ENCODE results near the gene DYRK1B. TPM values are rescaled to one million over a fixed set of nuclear protein-coding genes. Genes with fewer than 3 reads are reported as not detected.

DYRK1B gene
- total and polyA plus RNA-seq, 8 donors, result 6.2 to 20.6 (median 8.3) TPM

DNA sequence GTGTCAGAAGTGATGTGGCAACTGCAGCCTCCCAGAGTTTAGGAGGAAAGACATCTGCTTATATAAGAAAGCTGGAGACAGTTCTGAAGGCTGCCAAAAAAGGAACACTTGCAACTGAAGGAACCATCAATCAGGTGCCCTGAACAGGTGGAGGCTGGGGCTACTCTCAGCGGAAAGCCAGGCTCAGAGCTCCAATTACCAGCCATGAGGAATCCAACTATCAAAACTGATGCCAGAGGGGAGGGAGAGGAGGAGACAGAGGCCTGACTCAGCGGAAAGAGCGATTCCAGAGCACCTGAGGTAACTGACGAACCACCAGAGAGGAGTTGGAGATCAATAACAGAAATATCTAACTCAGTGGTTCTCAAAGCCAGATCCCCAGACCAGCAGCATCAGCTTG lies 31.0 kb downstream of the DYRK1B start:
- ATAC-seq (no peak), FAIRE-seq (no peak), DNase-seq (no peak)
- Histone ChIP-seq H3K27me3 (peaks cover 0 to 5% (median 0%) of the 10 kb centered on the region in 4 donors), H3K27ac (no peak overlapping the region), H3K9me3 (no peaks in the 10 kb centered on the region), H3K4me3 (no peak overlapping the region), H3K36me3 (no peaks in the 10 kb centered on the region), H3K4me1 (no peaks in the 10 kb centered on the region)
- TF ChIP-seq CTCF (IDR thresholded peaks at IDR 0.05), result no peak
- intact Hi-C loops (cut with DNase I), result no loop called here
- 30 to 37% methylated on average over 4 of the region's 4 CpGs for WGBS, 2 donors

DNA sequence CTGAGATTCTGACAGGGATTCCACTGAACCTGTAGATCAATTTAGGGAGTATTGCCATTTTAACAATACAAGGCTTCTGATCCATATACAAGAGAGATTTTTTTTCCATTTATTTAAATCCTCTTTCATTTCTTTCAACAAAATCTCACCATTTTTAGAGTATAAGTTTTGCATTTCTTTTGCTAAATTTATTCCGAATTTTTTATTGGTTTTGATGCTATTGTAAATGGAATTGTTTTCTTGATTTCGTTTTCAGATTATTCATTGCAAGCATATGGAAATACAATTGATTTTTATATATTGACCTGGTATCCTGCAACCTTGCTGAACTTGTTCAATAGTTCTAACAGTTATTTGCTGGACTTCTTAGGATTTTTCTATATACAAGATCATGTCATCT lies 36.9 kb downstream of the DYRK1B start:
- no peak for FAIRE-seq
- ATAC-seq, result no peak
- 31 to 36% methylated on average over 2 of the region's 2 CpGs for WGBS, 2 donors
- no peak for DNase-seq
- Histone ChIP-seq H3K27me3 (no peaks in the 10 kb centered on the region), H3K36me3 (no peaks in the 10 kb centered on the region), H3K4me3 (no peak overlapping the region), H3K9me3 (no peaks in the 10 kb centered on the region), H3K27ac (no peak overlapping the region), H3K4me1 (no peaks in the 10 kb centered on the region)
- TF ChIP-seq CTCF (IDR thresholded peaks at IDR 0.05), result no peak
- intact Hi-C loops (cut with DNase I), result no loop called here

- TF ChIP-seq CTCF (IDR thresholded peaks at IDR 0.05), result no peak
- no peaks in the 10 kb centered on the region for H3K27me3 ChIP-seq
- no peak for FAIRE-seq
These were observed 37.9 kb downstream of the DYRK1B start for GRCh38 chr19:39796000-39796498.

GRCh38 chr19:39795001-39795400 lies 39.0 kb downstream of the DYRK1B start:
- WGBS, 2 donors, result 50 to 58% methylated on average over 5 of the region's 5 CpGs
- intact Hi-C loops (cut with DNase I), result no loop called here
- no peak for FAIRE-seq

More at GRCh38 chr19:39796000-39796498, 37.9 kb downstream of the DYRK1B start:
- DNase-seq, result no peak
- Histone ChIP-seq H3K4me1 (no peaks in the 10 kb centered on the region), H3K4me3 (no peak overlapping the region), H3K36me3 (no peaks in the 10 kb centered on the region), H3K9me3 (no peaks in the 10 kb centered on the region), H3K27ac (no peak overlapping the region)
- intact Hi-C loops (cut with DNase I), result no loop called here
- WGBS, 2 donors, result 11 to 12% methylated on average over 2 of the region's 2 CpGs
- no peak for ATAC-seq

More at GRCh38 chr19:39795001-39795400, 39.0 kb downstream of the DYRK1B start:
- H3K27ac ChIP-seq, result no peak overlapping the region
- DNase-seq, result no peak
- no peaks in the 10 kb centered on the region for H3K4me1 ChIP-seq
- no peaks in the 10 kb centered on the region for H3K27me3 ChIP-seq
- no peaks in the 10 kb centered on the region for H3K9me3 ChIP-seq
- H3K4me3 ChIP-seq, result no peak overlapping the region
- H3K36me3 ChIP-seq, result no peaks in the 10 kb centered on the region
- no peak for TF ChIP-seq CTCF (IDR thresholded peaks at IDR 0.05)
- no peak for ATAC-seq
